Measurements from ENCODE around the gene SNX25. TPM values are rescaled to one million over a fixed set of nuclear protein-coding genes. Genes with fewer than 3 reads are reported as not detected.

SNX25 gene
- polyA plus RNA-seq, 1 of the 3 experiments (the other 2 are of a cell fraction): 8.5 TPM

- 29% methylated on average over 19 of the region's 38 CpGs for WGBS (ENCODE audit: low lambda C conversion rate)
- peak within 1 kb of the TSS; percentile 74 to 78 for H3K4me3 ChIP-seq (ENCODE audit: low read depth in 2 of 2, low read length in 1 of 2)
- peak; percentile 43 for DNase-seq
- H3K27ac ChIP-seq (ENCODE audit: low read depth in 2 of 2, low read length in 1 of 2): peak within 1 kb of the TSS; percentile 94 to 98
- H3K9me3 ChIP-seq: no peaks in the 10 kb centered on the region
- H3K27me3 ChIP-seq (ENCODE audit: insufficient read depth): no peaks in the 10 kb centered on the region
- no peaks in the 10 kb centered on the region for H3K9me2 ChIP-seq
- TF ChIP-seq YY1 (IDR thresholded peaks at IDR 0.05; ENCODE audit: low read depth) (no peak), PBX3 (IDR thresholded peaks at IDR 0.05) (no peak), CHD2 (IDR thresholded peaks at IDR 0.05; ENCODE audit: low read length, partially characterized antibody) (no peak), POLR2AphosphoS5 (IDR thresholded peaks at IDR 0.05; ENCODE audit: low read depth, low read length) (no peak), EP300 (IDR thresholded peaks at IDR 0.05; ENCODE audit: borderline replicate concordance in 1 of 2, low read depth in 1 of 2, low read length in 1 of 2) (no peak), MEF2A (IDR thresholded peaks at IDR 0.05; ENCODE audit: borderline replicate concordance, low read depth) (no peak), USF2 (IDR thresholded peaks at IDR 0.05; ENCODE audit: borderline replicate concordance, low read depth, low read length) (no peak), ELF1 (IDR thresholded peaks at IDR 0.05) (no peak), TEAD4 (IDR thresholded peaks at IDR 0.05; ENCODE audit: borderline replicate concordance, insufficient read depth) (no peak), RAD21 (IDR thresholded peaks at IDR 0.05; ENCODE audit: low read length) (no peak), FOXM1 (IDR thresholded peaks at IDR 0.05; ENCODE audit: low read depth) (no peak), TCF12 (IDR thresholded peaks at IDR 0.05) (no peak), SMC3 (IDR thresholded peaks at IDR 0.05; ENCODE audit: low read depth, low read length) (no peak), TAF1 (IDR thresholded peaks at IDR 0.05; ENCODE audit: borderline replicate concordance, low read depth, low read length) (no peak), NRF1 (IDR thresholded peaks at IDR 0.05; ENCODE audit: low read depth, low read length) (no peak), RFX5 (IDR thresholded peaks at IDR 0.05; ENCODE audit: low read length) (no peak)
- H4K20me1 ChIP-seq (ENCODE audit: insufficient read depth): no peaks in the 10 kb centered on the region
- CTCF ChIA-PET: interaction anchor here (1.1 to 3.8 kb wide), 4 partner anchors 165 to 641 kb away, joined by 5 to 19 read pairs (median 10); partner anchors contain the start of gene SNX25
- H3K36me3 ChIP-seq (replicated peaks in 1 of 2; ENCODE audit: control insufficient read depth in 1 of 2, insufficient read depth in 2 of 2, low read length in 1 of 2): peaks cover 26 to 36% of the 10 kb centered on the region in 2 experiments
- peaks cover 14% of the 10 kb centered on the region for H3F3A ChIP-seq (replicated peaks; ENCODE audit: insufficient read depth)
- peaks cover 6 to 8% of the 10 kb centered on the region in 2 experiments; a peak in 3 of 4 replicates for H3K4me1 ChIP-seq (ENCODE audit: control insufficient read depth in 1 of 2, insufficient read depth in 2 of 2, low read depth in 1 of 2, low read length in 1 of 2)
- H2AFZ ChIP-seq (ENCODE audit: low read depth): peak within 1 kb of the TSS; percentile 74
- 0 out of 2 replicates have a peak, but pooled peaks cover 8% of the 10 kb centered on the region for H3K79me2 ChIP-seq (ENCODE audit: insufficient read depth)
- POLR2A ChIA-PET: interaction anchor here (0.7 to 2.2 kb wide), 14 partner anchors 8 to 625 kb away, joined by 3 to 14 read pairs (median 4); partner anchors contain the start of genes SLC25A4, SNX25 and UFSP2
- peak within 1 kb of the TSS; percentile 90 for H3K9ac ChIP-seq
- H3K4me2 ChIP-seq: peak within 1 kb of the TSS; percentile 99
These were observed 187.5 kb downstream of the SNX25 start, which contains the start of gene ANKRD37 for GRCh38 chr4:185396724-185397385. Gene ANKRD37 (plus strand): TSS chr4:185396841. CDS start chr4:185396924, 83 bp downstream.

GRCh38 chr4:185398618-185399017, 189.2 kb downstream of the SNX25 start:
- Histone ChIP-seq H3K4me2 (no peak overlapping the region; the same call in 1 of the 2 replicates), H3K36me3 (replicated peaks in 1 of 2; ENCODE audit: control insufficient read depth in 1 of 2, insufficient read depth in 2 of 2, low read length in 1 of 2) (peaks cover 42 to 48% of the 10 kb centered on the region in 2 experiments), H4K20me1 (ENCODE audit: insufficient read depth) (no peaks in the 10 kb centered on the region), H3K4me3 (ENCODE audit: low read depth in 2 of 2, low read length in 1 of 2) (no peak overlapping the region), H3K27me3 (ENCODE audit: insufficient read depth) (no peaks in the 10 kb centered on the region), H2AFZ (ENCODE audit: low read depth) (no peak overlapping the region), H3K9me2 (no peaks in the 10 kb centered on the region), H3K9ac (no peak overlapping the region), H3K4me1 (ENCODE audit: control insufficient read depth in 1 of 2, insufficient read depth in 2 of 2, low read depth in 1 of 2, low read length in 1 of 2) (peaks cover 6 to 8% of the 10 kb centered on the region in 2 experiments; a peak in 3 of 4 replicates), H3K79me2 (ENCODE audit: insufficient read depth) (0 out of 2 replicates have a peak, but pooled peaks cover 5% of the 10 kb centered on the region), H3K27ac (ENCODE audit: low read depth in 2 of 2, low read length in 1 of 2) (no peak overlapping the region), H3K9me3 (no peaks in the 10 kb centered on the region), H3F3A (replicated peaks; ENCODE audit: insufficient read depth) (peaks cover 19% of the 10 kb centered on the region)
- DNase-seq: no peak
- POLR2A ChIA-PET: no interaction called here
- CTCF ChIA-PET: interaction anchor here (1.0 to 1.6 kb wide), 4 partner anchors 27 to 623 kb away, joined by 3 to 5 read pairs (median 4); partner anchors contain the start of gene UFSP2
- 81% methylated on average over 2 of the region's 2 CpGs for WGBS (ENCODE audit: low lambda C conversion rate)
- no peak for TF ChIP-seq SMC3 (IDR thresholded peaks at IDR 0.05; ENCODE audit: low read depth, low read length)
- no peak for TF ChIP-seq GABPA (IDR thresholded peaks at IDR 0.05; ENCODE audit: low read depth)
- TF ChIP-seq EZH2phosphoT487 (IDR thresholded peaks at IDR 0.05; ENCODE audit: borderline replicate concordance, low read depth): no peak
- TF ChIP-seq RFX5 (IDR thresholded peaks at IDR 0.05; ENCODE audit: low read length): no peak
- TF ChIP-seq POLR2AphosphoS5 (IDR thresholded peaks at IDR 0.05; ENCODE audit: low read depth, low read length): no peak
- TF ChIP-seq NFIC (IDR thresholded peaks at IDR 0.05; ENCODE audit: borderline replicate concordance): no peak
- TF ChIP-seq RCOR1 (IDR thresholded peaks at IDR 0.05; ENCODE audit: low read length): no peak
- TF ChIP-seq YY1 (IDR thresholded peaks at IDR 0.05; ENCODE audit: low read depth): no peak
- no peak for TF ChIP-seq TCF12 (IDR thresholded peaks at IDR 0.05)
- no peak for TF ChIP-seq USF2 (IDR thresholded peaks at IDR 0.05; ENCODE audit: borderline replicate concordance, low read depth, low read length)
- TF ChIP-seq RXRA (IDR thresholded peaks at IDR 0.05; ENCODE audit: borderline replicate concordance, low read depth): no peak
- TF ChIP-seq TAF1 (IDR thresholded peaks at IDR 0.05; ENCODE audit: borderline replicate concordance, low read depth, low read length): no peak
